NCI-H1417 (cell line): ENCODE data around the gene MBNL3.

ENCODE experiments used
- DNase-seq, 3 experiments: peaks; one replicate each; lab custom pipeline; 2025; lab: John Stamatoyannopoulos, UW

MBNL3 gene

DNA sequence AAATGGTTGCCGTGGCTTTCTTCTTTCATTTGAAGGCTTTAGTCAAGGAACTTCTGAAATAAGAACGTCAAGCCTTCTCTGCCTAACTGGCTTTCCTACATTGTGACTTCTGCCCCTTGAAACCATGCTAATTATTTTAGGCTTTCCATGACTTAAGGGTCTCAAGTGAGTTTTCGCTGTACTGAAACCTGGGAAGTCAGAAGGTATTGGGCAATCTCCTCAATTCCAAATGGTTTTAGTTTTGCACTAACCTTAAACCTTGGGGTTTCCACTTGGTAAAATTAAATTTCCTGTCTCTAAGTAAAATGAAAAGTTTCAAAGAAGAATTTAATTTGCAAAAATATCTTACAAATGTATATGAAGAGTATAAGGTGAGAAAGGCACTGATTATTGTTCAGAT, 73.8 kb downstream of the MBNL3 start:
- DNase-seq: no peak

DNA sequence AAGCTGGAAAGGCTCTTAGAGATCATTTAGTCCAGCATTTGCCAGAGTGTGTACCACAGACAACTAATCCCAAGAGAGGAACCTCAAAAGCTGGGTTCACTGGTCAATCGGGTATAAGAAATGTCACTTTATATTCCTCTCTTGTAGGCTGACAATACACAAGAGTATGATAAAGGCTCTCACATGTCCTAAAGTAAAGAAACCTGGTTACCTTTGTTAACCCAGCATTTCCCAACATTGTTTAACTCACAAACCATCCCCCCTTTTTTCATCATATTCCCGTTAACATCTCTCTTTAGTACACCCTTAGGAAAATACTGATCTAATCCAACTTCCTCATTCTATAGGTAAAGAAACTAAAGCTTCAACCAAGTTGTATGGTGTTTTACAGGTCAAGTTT, 74.4 kb downstream of the MBNL3 start:
- DNase-seq: no peak

GRCh38 chrX:132413459-132413858, 75.4 kb downstream of the MBNL3 start:
- DNase-seq: no peak

GRCh38 chrX:132412208-132412607, 76.6 kb downstream of the MBNL3 start:
- DNase-seq: no peak

DNA sequence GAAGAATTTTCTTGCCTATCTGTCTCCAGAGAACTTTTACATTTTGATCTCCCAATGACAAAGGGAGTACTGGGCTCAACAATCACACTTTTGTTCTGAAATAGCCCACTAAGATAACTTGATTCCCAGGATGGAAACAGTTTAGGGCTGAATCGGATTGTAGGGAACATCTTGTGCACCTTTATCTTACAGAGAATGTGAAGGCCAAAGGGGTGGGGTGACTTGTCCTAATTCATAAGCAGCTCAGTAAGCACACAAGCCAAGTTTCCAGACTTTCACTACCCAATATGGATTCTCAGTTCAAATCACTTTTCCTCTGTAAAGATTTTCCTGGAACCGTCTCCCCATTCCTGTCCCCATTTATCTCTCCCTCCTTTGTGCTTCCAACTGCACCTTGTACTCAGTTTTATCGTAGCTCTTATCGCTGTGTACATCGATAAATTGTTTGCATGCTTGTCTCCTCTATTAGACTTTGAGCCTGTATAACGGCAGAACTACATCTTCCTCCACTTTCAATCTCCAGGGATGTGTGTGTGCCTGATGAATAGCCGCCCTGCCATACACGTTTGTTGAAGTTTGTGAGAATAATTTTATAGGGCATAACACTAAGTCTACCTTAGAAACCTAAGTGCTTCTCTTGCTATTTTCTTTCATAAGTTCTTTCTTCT, 77.4 kb downstream of the MBNL3 start:
- no peak for DNase-seq

DNA sequence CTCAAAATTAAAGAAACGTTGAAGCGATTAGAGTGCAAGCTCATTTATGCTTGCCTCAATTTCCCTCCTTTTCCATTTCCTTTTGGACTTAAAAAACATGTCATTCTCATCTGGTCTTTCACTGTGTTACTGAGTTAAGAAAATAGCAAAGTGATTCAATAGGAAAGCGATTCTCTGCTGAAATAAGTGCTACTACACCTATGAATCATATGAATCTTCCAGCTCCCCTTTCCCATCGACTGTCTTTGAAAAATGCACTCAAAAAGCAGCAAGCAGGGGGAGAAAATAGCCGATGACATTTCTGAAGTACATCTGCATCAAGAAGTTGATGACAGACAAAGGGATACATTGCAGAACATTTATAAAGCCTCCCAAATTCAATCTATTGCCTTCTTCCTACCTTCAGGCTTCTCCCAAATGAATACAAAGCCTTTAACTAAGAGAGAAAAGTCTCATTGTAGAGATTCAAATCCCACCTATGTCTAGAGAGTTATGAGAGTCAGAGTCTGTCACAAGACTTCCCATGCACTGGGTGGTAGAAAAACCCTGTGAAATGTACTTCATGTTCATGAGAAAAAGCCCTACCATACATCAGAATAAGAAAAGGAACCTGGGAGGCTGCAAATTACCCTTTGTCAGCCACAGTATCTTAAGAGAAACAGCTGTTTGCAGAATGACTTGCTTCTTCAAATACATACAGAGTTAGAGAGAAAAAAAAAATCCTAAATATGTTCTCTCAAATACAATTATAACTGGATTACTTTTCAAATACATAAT, 78.9 kb downstream of the MBNL3 start:
- no peak for DNase-seq

- DNase-seq: no peak
Measured at GRCh38 chrX:132407691-132408090, 81.1 kb downstream of the MBNL3 start.

DNA sequence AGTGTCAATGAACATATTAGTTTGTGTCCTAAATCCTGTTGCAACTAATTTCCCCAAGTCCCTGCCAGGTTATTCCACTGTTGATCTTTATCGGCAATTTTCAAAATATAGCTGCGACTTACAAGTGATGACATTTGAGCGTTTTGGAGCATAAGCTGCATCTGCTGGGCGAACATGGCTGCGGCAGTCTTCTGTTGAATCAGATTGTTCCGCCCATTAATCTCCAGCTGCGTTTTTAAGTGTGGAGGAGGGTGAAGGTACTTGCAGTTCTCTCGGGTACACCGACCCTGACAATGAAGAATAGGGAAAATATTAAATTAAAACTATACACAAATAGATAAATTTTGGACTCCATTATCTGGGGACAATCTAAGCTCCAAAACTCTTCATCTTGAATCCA, 82.7 kb downstream of the MBNL3 start:
- no peak for DNase-seq

DNA sequence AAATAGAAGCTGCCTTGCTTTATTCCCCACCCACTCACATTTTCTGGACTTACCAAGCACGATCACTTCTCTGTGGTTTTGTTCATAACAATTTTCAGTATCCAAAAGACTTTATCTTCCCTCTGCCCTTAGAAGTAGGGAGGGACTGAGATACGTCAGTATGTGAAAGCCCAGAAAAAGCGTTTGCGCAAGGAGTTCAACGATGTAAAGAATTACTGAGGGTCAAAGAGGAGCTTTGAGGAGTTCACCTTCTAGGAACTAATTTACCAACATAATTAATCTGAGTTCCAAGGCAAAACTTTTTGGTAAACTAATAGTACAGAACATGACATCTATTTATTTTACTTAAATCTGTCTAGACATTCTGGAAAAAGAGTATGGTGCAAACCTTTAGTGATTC, 84.6 kb downstream of the MBNL3 start:
- no peak for DNase-seq

DNA sequence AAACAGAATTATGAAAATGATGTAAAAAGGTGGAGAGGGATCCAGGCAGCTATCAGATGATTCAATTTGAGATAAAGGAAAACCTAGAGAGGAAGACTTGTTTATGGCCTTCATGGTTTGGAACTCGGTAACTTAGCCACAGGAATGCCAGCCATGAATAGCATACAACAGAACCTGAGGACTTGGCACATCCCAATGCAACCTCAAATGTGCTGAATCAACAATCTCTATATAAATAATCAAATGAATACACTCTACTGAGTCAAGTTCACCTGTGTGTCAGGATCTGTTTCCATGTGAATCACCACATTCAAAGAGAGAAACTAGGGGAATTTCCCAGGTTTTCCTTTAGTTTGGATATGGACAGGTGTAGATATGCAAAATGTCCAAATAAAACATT, 86.9 kb downstream of the MBNL3 start:
- no peak for DNase-seq

- no peak for DNase-seq
Measured at GRCh38 chrX:132400706-132401105, 88.1 kb downstream of the MBNL3 start.

- DNase-seq: no peak
Measured at GRCh38 chrX:132395645-132396044, 93.2 kb downstream of the MBNL3 start.

GRCh38 chrX:132395026-132395425, 93.8 kb downstream of the MBNL3 start:
- no peak for DNase-seq

GRCh38 chrX:132394591-132394990, 94.2 kb downstream of the MBNL3 start:
- no peak for DNase-seq

GRCh38 chrX:132393992-132394391, 94.8 kb downstream of the MBNL3 start:
- no peak for DNase-seq

GRCh38 chrX:132393485-132393884, 95.4 kb downstream of the MBNL3 start:
- no peak for DNase-seq

- no peak for DNase-seq
Measured at GRCh38 chrX:132393085-132393484, 95.8 kb downstream of the MBNL3 start.

DNA sequence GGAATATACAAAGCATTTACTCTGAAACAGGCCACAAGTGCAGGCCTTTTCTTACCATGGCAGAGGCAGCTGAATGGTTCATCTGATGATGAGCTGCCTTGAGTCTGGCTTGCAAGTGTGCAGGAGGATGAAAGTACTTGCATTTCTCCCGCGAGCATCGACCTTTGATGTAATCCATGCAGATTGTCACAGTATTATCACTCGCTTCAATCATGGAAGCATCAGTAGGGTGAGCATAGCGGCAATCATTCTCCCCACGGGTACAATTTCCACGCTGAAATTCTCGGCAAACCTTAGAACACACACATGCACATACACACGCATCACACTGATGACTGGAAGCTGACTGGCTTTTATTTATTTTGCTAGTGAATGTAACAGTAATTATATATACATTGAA, 98.0 kb downstream of the MBNL3 start:
- no peak for DNase-seq

DNA sequence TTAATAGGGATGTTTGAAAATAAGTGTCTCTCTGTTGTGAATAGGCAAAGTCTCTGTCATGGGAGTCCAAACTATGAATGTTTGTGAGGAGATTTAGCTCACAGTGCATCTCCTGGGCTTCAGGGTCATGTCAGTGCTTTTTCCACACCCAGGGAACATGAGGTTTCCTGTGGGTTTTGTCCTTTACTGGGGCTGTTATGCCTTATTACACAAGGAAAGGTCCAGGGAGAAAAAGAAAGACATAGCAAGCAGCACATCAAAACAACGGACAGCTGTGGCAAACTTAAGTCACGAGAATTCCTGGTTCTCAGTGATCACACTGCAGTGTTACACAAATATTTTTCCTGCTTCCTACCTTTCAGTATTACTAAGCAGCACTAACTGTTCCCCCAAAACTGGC, 99.4 kb downstream of the MBNL3 start:
- no peak for DNase-seq

DNA sequence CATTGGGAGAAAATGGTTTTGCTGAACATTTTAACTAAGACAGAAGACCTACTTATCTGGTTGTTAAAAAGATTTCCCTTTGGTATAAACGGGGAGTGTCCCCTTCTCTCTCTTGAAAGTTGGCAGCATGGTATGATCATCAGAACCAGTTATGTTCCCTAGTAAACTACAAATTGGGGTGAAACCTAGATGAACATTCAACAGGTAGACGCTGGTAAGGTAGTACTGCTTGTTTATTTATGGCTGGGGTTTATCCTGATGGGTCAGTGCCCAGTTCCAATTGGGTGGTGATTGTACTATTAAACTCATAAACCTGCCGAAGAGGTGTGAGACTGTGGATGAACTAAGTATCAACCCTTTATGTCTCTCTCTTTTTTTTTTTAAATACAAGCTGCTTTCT, 100.5 kb downstream of the MBNL3 start:
- DNase-seq: no peak

DNA sequence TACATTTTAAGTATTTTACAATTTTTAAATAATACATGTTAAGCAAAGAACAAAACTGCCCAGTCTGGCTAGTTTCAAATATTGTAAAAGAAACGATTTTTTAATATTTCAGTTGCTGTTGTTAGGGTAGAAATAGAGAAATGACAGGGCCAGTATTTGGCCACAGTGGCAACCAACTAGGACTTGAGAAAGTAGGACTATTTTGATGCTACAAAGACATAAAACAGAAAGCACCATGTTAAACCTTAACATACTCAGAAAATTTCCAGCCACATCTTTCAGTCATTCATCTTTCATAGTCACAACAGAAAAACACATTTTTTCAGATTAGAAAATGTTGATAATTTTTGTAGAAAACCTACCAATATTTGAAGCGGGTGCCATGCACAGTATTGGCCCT, 104.5 kb downstream of the MBNL3 start:
- no peak for DNase-seq

GRCh38 chrX:132382068-132382467, 106.8 kb downstream of the MBNL3 start:
- no peak for DNase-seq

- no peak for DNase-seq
Measured at GRCh38 chrX:132378281-132378680, 110.6 kb downstream of the MBNL3 start.

DNA sequence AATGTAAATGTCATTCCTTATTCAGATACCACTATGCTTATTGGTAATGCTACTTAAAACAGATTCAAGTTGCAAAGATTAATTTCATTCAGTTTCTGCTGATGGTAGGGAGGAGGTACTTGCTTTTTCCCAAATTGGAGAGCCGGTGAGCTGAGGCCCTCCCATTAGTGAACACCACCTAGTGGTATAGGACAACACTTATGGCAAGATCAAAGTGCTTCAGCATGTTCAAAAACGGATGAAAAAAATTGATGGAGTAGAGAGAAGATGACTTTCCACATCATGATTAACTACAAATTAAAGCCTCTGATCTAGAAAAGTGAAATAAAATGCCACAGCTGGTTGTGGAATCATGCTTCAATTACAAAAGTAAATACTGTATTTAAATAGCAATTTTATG, 112.9 kb downstream of the MBNL3 start:
- peak in 1 of 3 experiments; percentile 23 for DNase-seq
